Liver (tissue), 9 donors: ENCODE measurements around the gene ARR3. TPM values are rescaled to one million over a fixed set of nuclear protein-coding genes. Genes with fewer than 3 reads are reported as not detected.

Experiments
- DNase-seq: peaks from one replicate; pipeline ENCODE4 v3.0.0-alpha.2; 2017; ENCODE audit warnings: low spot score
- H3K27ac ChIP-seq, 2 donors: one replicate each; pipeline ENCODE4 v1.7.0; 2013; ENCODE audit warnings: inconsistent platforms in 2 of 2, low read length in 2 of 2, control low read depth in 1 of 2, low read depth in 1 of 2, mild to moderate bottlenecking in 1 of 2
- H3K27me3 ChIP-seq, 4 donors: one replicate each; pipeline versions ENCODE4 v1.6.1 to v1.7.0; 2013; ENCODE audit warnings: low read length in 3 of 4, inconsistent platforms in 1 of 4, mild to moderate bottlenecking in 1 of 4, moderate library complexity in 1 of 4; ENCODE audit not compliant: control insufficient read depth in 4 of 4, insufficient read depth in 4 of 4
- H3K36me3 ChIP-seq, 4 donors: one replicate each; pipeline versions ENCODE4 v1.6.1 to v1.7.0; 2013; ENCODE audit warnings: low read length in 3 of 4, mild to moderate bottlenecking in 3 of 4, low read depth in 1 of 4, moderate library complexity in 1 of 4; ENCODE audit not compliant: control insufficient read depth in 4 of 4, insufficient read depth in 3 of 4
- H3K4me1 ChIP-seq, 4 donors: one replicate each; pipeline versions ENCODE4 v1.6.1 to v1.7.0; 2013; ENCODE audit warnings: low read length in 3 of 4, mild to moderate bottlenecking in 3 of 4, moderate library complexity in 1 of 4; ENCODE audit not compliant: control insufficient read depth in 4 of 4, insufficient read depth in 4 of 4
- H3K4me3 ChIP-seq, 3 donors: one replicate each; pipeline versions ENCODE4 v1.6.1 to v1.7.0; 2013; ENCODE audit warnings: low read length in 3 of 3, control low read depth in 1 of 3, low read depth in 1 of 3, mild to moderate bottlenecking in 1 of 3
- H3K9ac ChIP-seq, 2 donors: one replicate each; pipeline ENCODE4 v1.7.0; 2013; ENCODE audit warnings: low read length in 2 of 2, mild to moderate bottlenecking in 2 of 2, moderate library complexity in 2 of 2, control low read depth in 1 of 2, low read depth in 1 of 2
- H3K9me3 ChIP-seq, 4 donors: one replicate each; pipeline versions ENCODE4 v1.6.1 to v1.7.0; 2013; ENCODE audit warnings: low read length in 3 of 4; ENCODE audit not compliant: control insufficient read depth in 4 of 4
- CTCF ChIP-seq: fragments of 150-350 bp; IDR thresholded peaks from 2 replicates; pipeline ENCODE4 v1.5.1; 2017; ENCODE audit warnings: improper control_type of control experiment, low read depth, low read length; ENCODE audit not compliant: missing input control
- FOXA1 ChIP-seq: IDR thresholded peaks from 2 replicates; pipeline ENCODE4 v1.6.1; 2016; ENCODE audit warnings: antibody characterized with exemption
- FOXA2 ChIP-seq: IDR thresholded peaks from 2 replicates; pipeline ENCODE4 v1.6.1; 2016; ENCODE audit warnings: antibody characterized with exemption
- HNF4A ChIP-seq, 2 donors: conservative IDR thresholded peaks; 2 replicates each; pipeline ENCODE4 v1.6.1; 2016; ENCODE audit warnings: antibody characterized with exemption in 2 of 2, mild to moderate bottlenecking in 2 of 2
- HNF4G ChIP-seq: IDR thresholded peaks from 2 replicates; pipeline ENCODE4 v1.6.1; 2016; ENCODE audit warnings: antibody characterized with exemption
- JUND ChIP-seq, 2 donors: IDR thresholded peaks; 2 replicates each; pipeline ENCODE4 v1.6.1; 2016; ENCODE audit warnings: antibody characterized with exemption in 2 of 2
- MAX ChIP-seq: IDR thresholded peaks from 2 replicates; pipeline ENCODE4 v1.6.1; 2016; ENCODE audit warnings: antibody characterized with exemption
- RAD21 ChIP-seq, 2 donors: IDR thresholded peaks; 2 replicates each; pipeline ENCODE4 v1.6.1; 2016; ENCODE audit warnings: antibody characterized with exemption in 2 of 2, mild to moderate bottlenecking in 2 of 2
- REST ChIP-seq: IDR thresholded peaks from 2 replicates; pipeline ENCODE4 v1.6.1; 2016; ENCODE audit warnings: antibody characterized with exemption, mild to moderate bottlenecking
- RXRA ChIP-seq, 2 donors: IDR thresholded peaks; 2 replicates each; pipeline ENCODE4 v1.6.1; 2017 to 2018; ENCODE audit warnings: antibody characterized with exemption in 2 of 2, mild to moderate bottlenecking in 1 of 2
- SP1 ChIP-seq: IDR thresholded peaks from 2 replicates; pipeline ENCODE4 v1.6.1; 2018; ENCODE audit warnings: antibody characterized with exemption, mild to moderate bottlenecking
- TAF1 ChIP-seq: conservative IDR thresholded peaks from 2 replicates; pipeline ENCODE4 v1.6.1; 2016; ENCODE audit warnings: antibody characterized with exemption, mild to moderate bottlenecking
- YY1 ChIP-seq: IDR thresholded peaks from 2 replicates; pipeline ENCODE4 v1.6.1; 2016; ENCODE audit warnings: antibody characterized with exemption, mild to moderate bottlenecking
- ZBTB33 ChIP-seq: IDR thresholded peaks from 2 replicates; pipeline ENCODE4 v1.6.1; 2016; ENCODE audit warnings: antibody characterized with exemption
- WGBS: extraction: QIAGEN DNeasy Blood & Tissue Kit; methylation state at CpG from one replicate; pipeline ENCODE4 v1.1.7; 2013; 5-methylcytosine and 5-hydroxymethylcytosine counted together
- polyA plus RNA-seq, 2 donors: library from polyadenylated mRNA; stranded (reverse) in 1 of 2; unstranded in 1 of 2; fragments of 200-250 nt in 1 of 2; fragments of >200 nt in 1 of 2; fragmentation: Nextera tagmentation in 1 of 2; extraction: Ambion mirVana in 1 of 2; gene quantifications; one replicate each; pipeline versions ENCODE4 v1.2.1 to v1.2.3, GENCODE V29; 2013 to 2015
- total RNA-seq, 2 donors: library from RNA; depleted of rRNA; stranded (reverse); fragments of >200 nt; gene quantifications; one replicate each; pipeline ENCODE4 v1.2.3, GENCODE V29; 2014
- donor health status: healthy.
- donor health status: healthy.
- donor health status: healthy.
- donor health status: healthy.
- donor health status: healthy.

Gene ARR3
- total RNA-seq, result not detected
- polyA plus RNA-seq, result not detected

GRCh38 chrX:70268034-70268433, at the start of gene ARR3:
Gene ARR3, plus strand, starts transcription at chrX:70268334. Its CDS starts 1,052 bp downstream, at chrX:70269386.
- Histone ChIP-seq H3K36me3 (no peaks in the 10 kb centered on the region), H3K4me1 (no peaks in the 10 kb centered on the region), H3K27me3 (no peaks in the 10 kb centered on the region), H3K27ac (no peak within 1 kb of the TSS), H3K4me3 (no peak within 1 kb of the TSS), H3K9ac (no peak within 1 kb of the TSS), H3K9me3 (no peaks in the 10 kb centered on the region)
- TF ChIP-seq MAX, result no peak
- DNase-seq, result no peak

- 77% methylated on average over 5 of the region's 5 CpGs for WGBS
- Histone ChIP-seq H3K9me3 (no peaks in the 10 kb centered on the region), H3K27ac (no peak overlapping the region), H3K9ac (no peak overlapping the region), H3K4me1 (no peaks in the 10 kb centered on the region), H3K4me3 (no peak overlapping the region), H3K27me3 (peaks cover 0 to 3% (median 0%) of the 10 kb centered on the region in 4 donors), H3K36me3 (no peaks in the 10 kb centered on the region)
- TF ChIP-seq TAF1 (no peak), REST (no peak), CTCF (no peak), ZBTB33 (no peak), RXRA (IDR thresholded peaks at IDR 0.05) (no peak), SP1 (no peak), HNF4A (conservative IDR thresholded peaks at IDR 0.05) (no peak), RAD21 (IDR thresholded peaks at IDR 0.05) (no peak), YY1 (no peak), JUND (IDR thresholded peaks at IDR 0.05) (no peak), MAX (no peak), FOXA1 (no peak), HNF4G (no peak), FOXA2 (no peak)
- DNase-seq, result no peak
Measured at GRCh38 chrX:70219938-70220764, 48.0 kb upstream of the ARR3 start.
